Nephron (organoid): ENCODE results near the gene MCHR2.

Experiments used
- H3K27ac Mint-ChIP-seq, 3 experiments: 2 replicates each; pipeline ENCODE4 v1.8.0; 2020; ENCODE audit warnings: mixed read lengths in 3 of 3, mild to moderate bottlenecking in 2 of 3, moderate library complexity in 1 of 3
- H3K27me3 Mint-ChIP-seq: 2 replicates; pipeline ENCODE4 v1.8.0; 2021; ENCODE audit warnings: low read depth, mild to moderate bottlenecking, moderate library complexity, mixed read lengths
- H3K36me3 Mint-ChIP-seq: 2 replicates; pipeline ENCODE4 v1.8.0; 2020; ENCODE audit warnings: low read depth, mixed read lengths
- H3K4me1 Mint-ChIP-seq: 2 replicates; pipeline ENCODE4 v1.8.0; 2020; ENCODE audit warnings: mixed read lengths
- H3K4me3 Mint-ChIP-seq, 3 experiments: 2 replicates each; pipeline ENCODE4 v1.8.0; 2020; ENCODE audit warnings: mild to moderate bottlenecking in 3 of 3, mixed read lengths in 3 of 3, moderate library complexity in 2 of 3
- H3K9me3 Mint-ChIP-seq: 2 replicates; pipeline ENCODE4 v1.8.0; 2020; ENCODE audit warnings: mixed read lengths
- CTCF ChIP-seq, 3 experiments: fragments of 200-600 bp; sonication (generic); IDR thresholded peaks; one replicate each; pipeline ENCODE4 v1.5.0; 2021; ENCODE audit warnings: antibody characterized with exemption in 3 of 3; ENCODE audit not compliant: unreplicated experiment in 3 of 3

The MCHR2 gene

DNA sequence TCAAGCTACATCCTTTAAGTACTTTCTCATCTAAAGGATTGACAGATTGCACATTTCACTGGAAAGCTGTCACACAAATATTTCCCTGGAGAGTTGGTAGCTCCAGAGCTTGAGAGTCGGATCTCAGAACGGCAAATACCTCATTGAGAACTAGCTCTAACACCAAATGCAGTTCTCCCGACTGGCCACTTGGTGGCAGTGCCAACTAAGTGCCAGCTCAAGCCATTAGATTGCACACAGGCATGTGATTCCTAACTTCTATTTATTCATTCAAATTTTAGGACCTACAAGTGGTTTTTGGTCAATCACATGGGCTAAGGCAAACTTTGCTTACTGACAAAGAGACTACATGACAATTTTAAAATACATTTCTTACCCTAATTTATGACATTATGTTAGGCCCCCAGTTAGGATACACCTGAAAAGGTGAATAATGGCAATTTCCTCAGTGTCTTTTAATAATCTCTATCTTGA is 7.9 kb upstream of the MCHR2 start:
- no peaks in the 10 kb centered on the region for H3K36me3 Mint-ChIP-seq
- no peaks in the 10 kb centered on the region for H3K4me1 Mint-ChIP-seq
- no peak overlapping the region for H3K27ac Mint-ChIP-seq
- TF ChIP-seq CTCF (IDR thresholded peaks at IDR 0.05; ENCODE audit: unreplicated experiment in 3 of 3), result peak; percentile 88 to 91 (median 90)
- no peaks in the 10 kb centered on the region for H3K9me3 Mint-ChIP-seq
- peaks cover 30% of the 10 kb centered on the region for H3K27me3 Mint-ChIP-seq
- no peak overlapping the region for H3K4me3 Mint-ChIP-seq

- Mint-ChIP-seq H3K9me3 (no peaks in the 10 kb centered on the region), H3K4me1 (peaks cover 6% of the 10 kb centered on the region), H3K36me3 (no peaks in the 10 kb centered on the region), H3K27ac (no peak overlapping the region), H3K27me3 (peaks cover 69% of the 10 kb centered on the region), H3K4me3 (no peak overlapping the region)
- no peak for TF ChIP-seq CTCF (IDR thresholded peaks at IDR 0.05; ENCODE audit: unreplicated experiment in 3 of 3)
These were observed 3.1 kb upstream of the MCHR2 start for GRCh38 chr6:99997141-99997540.

- Mint-ChIP-seq H3K4me3 (no peak overlapping the region), H3K27ac (no peak overlapping the region), H3K36me3 (no peaks in the 10 kb centered on the region), H3K4me1 (peaks cover 6% of the 10 kb centered on the region), H3K9me3 (no peaks in the 10 kb centered on the region), H3K27me3 (peaks cover 69% of the 10 kb centered on the region)
- TF ChIP-seq CTCF (IDR thresholded peaks at IDR 0.05; ENCODE audit: unreplicated experiment in 3 of 3), result no peak
These were observed 1.9 kb upstream of the MCHR2 start for GRCh38 chr6:99995916-99996315.

- no peaks in the 10 kb centered on the region for H3K36me3 Mint-ChIP-seq
- no peak for TF ChIP-seq CTCF (IDR thresholded peaks at IDR 0.05; ENCODE audit: unreplicated experiment in 3 of 3)
- no peaks in the 10 kb centered on the region for H3K9me3 Mint-ChIP-seq
- H3K4me3 Mint-ChIP-seq, result peak overlapping the region; percentile 85 to 87 (median 86)
- H3K27ac Mint-ChIP-seq, result no peak overlapping the region
- H3K27me3 Mint-ChIP-seq, result peaks cover 67% of the 10 kb centered on the region
- peaks cover 6% of the 10 kb centered on the region for H3K4me1 Mint-ChIP-seq
These were observed 884 bp downstream of the MCHR2 start for GRCh38 chr6:99993146-99993532.

DNA sequence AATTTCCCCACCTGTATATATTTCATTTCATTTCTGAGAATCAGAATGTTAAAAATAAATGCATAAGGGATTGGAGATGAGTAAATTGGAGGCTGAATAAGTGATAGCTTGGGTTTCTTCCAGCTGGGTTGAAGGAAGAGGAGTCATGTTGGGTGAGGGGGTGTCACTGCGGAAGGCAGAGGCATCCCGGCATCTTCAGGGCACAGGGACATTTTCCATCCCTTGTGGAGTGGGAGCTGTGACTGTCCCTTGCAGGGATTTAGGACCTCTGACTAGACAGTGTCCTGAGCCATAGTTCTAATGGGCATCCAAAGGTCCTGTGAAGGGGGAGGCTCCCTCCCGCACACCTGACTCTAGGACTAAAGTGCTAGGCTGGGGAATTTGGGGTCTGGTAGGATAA is 2.1 kb downstream of the MCHR2 start:
- Mint-ChIP-seq H3K27me3 (peaks cover 64% of the 10 kb centered on the region), H3K4me1 (peaks cover 6% of the 10 kb centered on the region), H3K4me3 (no peak overlapping the region), H3K36me3 (no peaks in the 10 kb centered on the region), H3K27ac (no peak overlapping the region), H3K9me3 (no peaks in the 10 kb centered on the region)
- TF ChIP-seq CTCF (IDR thresholded peaks at IDR 0.05; ENCODE audit: unreplicated experiment in 3 of 3), result no peak

DNA sequence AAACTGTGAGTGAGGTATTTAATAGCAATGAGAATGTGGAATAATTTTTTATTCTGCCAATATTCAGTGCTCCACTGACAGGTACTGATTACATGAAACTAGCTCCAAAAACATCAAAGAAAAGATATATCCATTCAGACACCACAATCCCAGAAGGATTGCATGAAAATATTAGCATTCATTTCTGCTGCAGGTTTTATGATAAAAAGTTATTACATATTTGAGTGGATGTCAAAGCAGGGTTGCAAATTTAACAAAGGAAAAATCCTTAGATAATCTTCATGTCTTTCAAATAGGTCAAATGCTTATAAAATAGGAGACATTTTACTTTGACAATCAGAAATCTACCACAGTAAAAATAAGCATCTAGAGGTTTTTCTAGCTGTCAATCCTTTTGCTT is 13.3 kb downstream of the MCHR2 start:
- H3K9me3 Mint-ChIP-seq, result peaks cover 1% of the 10 kb centered on the region

More for the DNA sequence above, 13.3 kb downstream of the MCHR2 start:
- H3K4me3 Mint-ChIP-seq, result no peak overlapping the region
- no peaks in the 10 kb centered on the region for H3K27me3 Mint-ChIP-seq
- no peak overlapping the region for H3K27ac Mint-ChIP-seq
- no peak for TF ChIP-seq CTCF (IDR thresholded peaks at IDR 0.05; ENCODE audit: unreplicated experiment in 3 of 3)
- no peaks in the 10 kb centered on the region for H3K36me3 Mint-ChIP-seq
- H3K4me1 Mint-ChIP-seq, result no peaks in the 10 kb centered on the region
